CD14-positive monocyte (primary cell): ENCODE data around the gene TANGO6. TPM values are rescaled to one million over a fixed set of nuclear protein-coding genes. Genes with fewer than 3 reads are reported as not detected.

Source experiments
- DNase-seq, 3 donors: peaks; one replicate each; pipeline ENCODE4 v3.0.0-alpha.2; 2011 to 2022
- H2AFZ ChIP-seq: 2 replicates; pipeline ENCODE4 v1.6.0; 2012; ENCODE audit warnings: mild to moderate bottlenecking, low read depth, low read length, inconsistent platforms; ENCODE audit not compliant: insufficient read depth, poor library complexity, severe bottlenecking
- H3K27ac ChIP-seq, 2 donors: 1 replicate in 1 of 2; 2 replicates in 1 of 2; pipeline ENCODE4 v1.5.1; 2012 to 2013; ENCODE audit warnings: low read length in 2 of 2, control low read depth in 1 of 2, inconsistent platforms in 1 of 2, low read depth in 1 of 2, mild to moderate bottlenecking in 1 of 2
- H3K27me3 ChIP-seq, 2 donors: one replicate each; pipeline versions ENCODE4 v1.6.0 to v1.6.1; 2011 to 2013; ENCODE audit warnings: low read length in 2 of 2; ENCODE audit not compliant: control insufficient read depth in 2 of 2, insufficient read depth in 2 of 2
- H3K36me3 ChIP-seq, 2 donors: replicated peaks in 1 of 2; 1 replicate in 1 of 2; 2 replicates in 1 of 2; pipeline versions ENCODE4 v1.5.1 to v1.6.1; 2012 to 2013; ENCODE audit warnings: low read length in 2 of 2, control low read depth in 1 of 2, inconsistent platforms in 1 of 2, mild to moderate bottlenecking in 1 of 2; ENCODE audit not compliant: insufficient read depth in 2 of 2, control insufficient read depth in 1 of 2
- H3K4me1 ChIP-seq, 2 donors: 1 replicate in 1 of 2; 2 replicates in 1 of 2; pipeline versions ENCODE4 v1.5.1 to v1.6.1; 2012 to 2013; ENCODE audit warnings: low read length in 2 of 2, control low read depth in 1 of 2, inconsistent platforms in 1 of 2, mild to moderate bottlenecking in 1 of 2, moderate library complexity in 1 of 2; ENCODE audit not compliant: insufficient read depth in 2 of 2, control insufficient read depth in 1 of 2
- H3K4me2 ChIP-seq: replicated peaks from 2 replicates; pipeline ENCODE3; 2012; ENCODE audit warnings: low read length, moderate library complexity, mild to moderate bottlenecking; ENCODE audit not compliant: poor library complexity, severe bottlenecking; ENCODE audit errors: extremely low read depth
- H3K4me3 ChIP-seq, 3 experiments: fragments of 200-600 bp in 1 of 3; sonication (generic) in 1 of 3; replicated peaks in 1 of 3; 1 replicate in 2 of 3; 2 replicates in 1 of 3; pipeline ENCODE4 v1.5.1; 2011 to 2013; ENCODE audit warnings: low read length in 3 of 3, mild to moderate bottlenecking in 3 of 3, control low read depth in 2 of 3, low read depth in 2 of 3, inconsistent platforms in 1 of 3, moderate library complexity in 1 of 3
- H3K79me2 ChIP-seq: 2 replicates; pipeline ENCODE4 v1.6.0; 2012; ENCODE audit warnings: mild to moderate bottlenecking, control low read depth, inconsistent platforms, low read length, moderate library complexity; ENCODE audit not compliant: insufficient read depth
- H3K9ac ChIP-seq: 2 replicates; pipeline ENCODE4 v1.6.0; 2017; ENCODE audit warnings: low read length, mild to moderate bottlenecking; ENCODE audit not compliant: insufficient read depth, poor library complexity, severe bottlenecking
- H3K9me3 ChIP-seq, 2 donors: replicated peaks in 1 of 2; 1 replicate in 1 of 2; 2 replicates in 1 of 2; pipeline versions ENCODE4 v1.5.1 to v1.6.1; 2012 to 2013; ENCODE audit warnings: low read length in 2 of 2, control low read depth in 1 of 2; ENCODE audit not compliant: control insufficient read depth in 1 of 2, insufficient read depth in 1 of 2
- H4K20me1 ChIP-seq: 2 replicates; pipeline ENCODE4 v1.6.0; 2012; ENCODE audit warnings: mild to moderate bottlenecking, low read length, control low read depth, moderate library complexity; ENCODE audit not compliant: insufficient read depth
- H3K27ac Mint-ChIP-seq, 7 donors: one replicate each; pipeline ENCODE4 v1.8.0; 2020; ENCODE audit warnings: mild to moderate bottlenecking in 7 of 7, mixed read lengths in 7 of 7, moderate library complexity in 6 of 7, inconsistent platforms in 2 of 7
- H3K27me3 Mint-ChIP-seq, 3 donors: one replicate each; pipeline ENCODE4 v1.8.0; 2021 to 2022; ENCODE audit warnings: low read depth in 3 of 3, mild to moderate bottlenecking in 3 of 3, mixed read lengths in 3 of 3, moderate library complexity in 3 of 3, inconsistent platforms in 1 of 3
- H3K36me3 Mint-ChIP-seq, 2 donors: one replicate each; pipeline ENCODE4 v1.8.0; 2020; ENCODE audit warnings: mixed read lengths in 2 of 2, inconsistent platforms in 1 of 2, mild to moderate bottlenecking in 1 of 2
- H3K4me1 Mint-ChIP-seq: one replicate; pipeline ENCODE4 v1.8.0; 2020; ENCODE audit warnings: mild to moderate bottlenecking, mixed read lengths
- H3K4me3 Mint-ChIP-seq, 2 donors: one replicate each; pipeline ENCODE4 v1.8.0; 2020; ENCODE audit warnings: mild to moderate bottlenecking in 2 of 2, mixed read lengths in 2 of 2, moderate library complexity in 1 of 2
- H3K9me3 Mint-ChIP-seq, 7 donors: one replicate each; pipeline ENCODE4 v1.8.0; 2020 to 2022; ENCODE audit warnings: mixed read lengths in 7 of 7, mild to moderate bottlenecking in 6 of 7, moderate library complexity in 6 of 7, inconsistent platforms in 2 of 7
- WGBS: methylation state at CpG from one replicate; pipeline ENCODE4 v1.1.5; 2013; ENCODE audit warnings: missing lambda C conversion rate; ENCODE audit not compliant: insufficient coverage; 5-methylcytosine and 5-hydroxymethylcytosine counted together
- intact Hi-C, 2 donors: fragments of 100-400 bp; cut with micrococcal nuclease; formaldehyde crosslinking; loops; one replicate each; pipeline versions ENCODE4 v1.15.0 to v1.15.1; 2023
- polyA plus RNA-seq, 3 donors: library from polyadenylated mRNA; depleted of rRNA in 1 of 3; unstranded in 2 of 3; stranded (reverse) in 1 of 3; fragments of 300-500 nt in 2 of 3; fragments of >200 nt in 1 of 3; fragmentation: Illumina TruSeq in 2 of 3; gene quantifications; 1 replicate in 2 of 3; 2 replicates in 1 of 3; pipeline ENCODE4 v1.2.3, GENCODE V29; 2012 to 2021
- TF ChIP-seq, protein P1 (sequence below): fragments of 200-600 bp; IDR thresholded peaks from one replicate; pipeline ENCODE4 v1.8.0; 2022; ENCODE audit warnings: antibody characterized with exemption, mild to moderate bottlenecking

The TANGO6 gene
- polyA plus RNA-seq, 3 donors, result 6.5 to 8.1 (median 7.3) TPM

DNA sequence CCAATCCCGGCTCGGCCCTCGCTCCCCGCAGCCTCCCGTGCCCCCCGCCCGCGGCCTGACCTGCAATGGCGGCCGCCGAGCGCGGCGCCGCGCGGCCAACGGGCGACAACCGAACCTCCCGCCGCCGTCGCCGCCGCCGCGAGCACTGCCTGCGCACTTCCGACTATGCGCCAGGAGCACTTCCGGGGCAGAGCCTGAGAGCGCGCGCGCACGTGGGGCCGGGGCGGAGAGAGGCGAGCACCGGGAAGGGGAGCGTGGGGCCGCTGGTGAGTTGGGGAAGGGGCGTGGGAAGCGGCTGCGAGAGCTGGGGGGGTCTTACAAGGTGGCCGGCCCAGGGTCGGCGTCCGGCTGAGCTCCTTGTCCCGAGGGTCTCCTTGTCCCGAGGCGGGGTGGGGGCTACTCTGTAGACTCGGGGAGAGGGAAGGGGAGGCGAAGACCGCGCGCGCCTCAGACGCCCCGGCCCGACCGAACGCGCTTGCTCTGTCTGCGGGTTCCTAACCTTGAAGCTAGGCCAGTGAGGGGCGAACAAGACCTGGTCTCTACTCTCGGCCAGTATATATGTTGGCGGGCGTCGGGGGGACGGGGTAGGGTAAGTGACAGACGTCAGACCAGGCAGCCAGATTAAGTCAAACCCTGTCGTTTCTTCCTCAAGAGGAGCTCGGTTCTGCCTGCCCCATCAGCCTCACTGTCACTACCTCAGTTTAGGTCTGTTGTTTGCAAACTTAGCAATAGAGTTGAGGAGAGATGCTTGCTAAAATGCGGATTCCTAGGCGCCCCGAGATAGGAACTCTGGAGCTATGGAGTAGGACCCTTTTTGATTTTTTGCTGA is 289.3 kb downstream of the TANGO6 start, which contains the start of the genes CHTF8 and UTP4:
TSS of gene CHTF8 (minus strand) at position 165 of the 829 bp plus-strand sequence. CDS start 11,130 bp downstream, outside the sequence.
TSS of gene UTP4 (plus strand) at position 226 of the 829 bp plus-strand sequence. CDS start 811 bp downstream, outside the sequence.
- H3K36me3 Mint-ChIP-seq, result peaks cover 11 to 20% of the 10 kb centered on the region in 2 donors
- TF ChIP-seq, protein P1, sequence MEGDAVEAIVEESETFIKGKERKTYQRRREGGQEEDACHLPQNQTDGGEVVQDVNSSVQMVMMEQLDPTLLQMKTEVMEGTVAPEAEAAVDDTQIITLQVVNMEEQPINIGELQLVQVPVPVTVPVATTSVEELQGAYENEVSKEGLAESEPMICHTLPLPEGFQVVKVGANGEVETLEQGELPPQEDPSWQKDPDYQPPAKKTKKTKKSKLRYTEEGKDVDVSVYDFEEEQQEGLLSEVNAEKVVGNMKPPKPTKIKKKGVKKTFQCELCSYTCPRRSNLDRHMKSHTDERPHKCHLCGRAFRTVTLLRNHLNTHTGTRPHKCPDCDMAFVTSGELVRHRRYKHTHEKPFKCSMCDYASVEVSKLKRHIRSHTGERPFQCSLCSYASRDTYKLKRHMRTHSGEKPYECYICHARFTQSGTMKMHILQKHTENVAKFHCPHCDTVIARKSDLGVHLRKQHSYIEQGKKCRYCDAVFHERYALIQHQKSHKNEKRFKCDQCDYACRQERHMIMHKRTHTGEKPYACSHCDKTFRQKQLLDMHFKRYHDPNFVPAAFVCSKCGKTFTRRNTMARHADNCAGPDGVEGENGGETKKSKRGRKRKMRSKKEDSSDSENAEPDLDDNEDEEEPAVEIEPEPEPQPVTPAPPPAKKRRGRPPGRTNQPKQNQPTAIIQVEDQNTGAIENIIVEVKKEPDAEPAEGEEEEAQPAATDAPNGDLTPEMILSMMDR, result no peak
- no peaks in the 10 kb centered on the region for H3K9me3 Mint-ChIP-seq
- peaks cover 0 to 1% (median 0%) of the 10 kb centered on the region in 3 donors for H3K27me3 Mint-ChIP-seq
- H3K27ac Mint-ChIP-seq, result peak within 1 kb of the TSS; percentile 90 to 95 (median 93)
- WGBS, result 0% methylated on average over 58 of the region's 78 CpGs
- Histone ChIP-seq H3K4me3 (peak within 1 kb of the TSS; percentile 79 to 99 (median 80)), H3K36me3 (peaks cover 3 to 26% of the 10 kb centered on the region in 2 donors), H3K79me2 (peaks cover 78% of the 10 kb centered on the region), H3K4me2 (peak within 1 kb of the TSS; percentile 96), H3K9me3 (no peaks in the 10 kb centered on the region), H3K27me3 (no peaks in the 10 kb centered on the region), H3K4me1 (peaks cover 13 to 19% of the 10 kb centered on the region in 2 donors), H3K27ac (peak within 1 kb of the TSS; percentile 70 to 86), H3K9ac (peak within 1 kb of the TSS; percentile 76), H2AFZ (peak within 1 kb of the TSS; percentile 91), H4K20me1 (peaks cover 38% of the 10 kb centered on the region)
- H3K4me3 Mint-ChIP-seq, result peak within 1 kb of the TSS; percentile 95 to 96
- peaks cover 36% of the 10 kb centered on the region for H3K4me1 Mint-ChIP-seq
- intact Hi-C loops, result loop anchor here (5.0 to 10.0 kb wide), 3 partner anchors 52 to 595 kb away; partner anchors contain the start of genes SNTB2 (in 1 of the 2), VPS4A (in 1 of the 2) and ZFP90 (in 1 of the 2)
- DNase-seq, result peak; percentile 70 to 81 (median 72)

DNA sequence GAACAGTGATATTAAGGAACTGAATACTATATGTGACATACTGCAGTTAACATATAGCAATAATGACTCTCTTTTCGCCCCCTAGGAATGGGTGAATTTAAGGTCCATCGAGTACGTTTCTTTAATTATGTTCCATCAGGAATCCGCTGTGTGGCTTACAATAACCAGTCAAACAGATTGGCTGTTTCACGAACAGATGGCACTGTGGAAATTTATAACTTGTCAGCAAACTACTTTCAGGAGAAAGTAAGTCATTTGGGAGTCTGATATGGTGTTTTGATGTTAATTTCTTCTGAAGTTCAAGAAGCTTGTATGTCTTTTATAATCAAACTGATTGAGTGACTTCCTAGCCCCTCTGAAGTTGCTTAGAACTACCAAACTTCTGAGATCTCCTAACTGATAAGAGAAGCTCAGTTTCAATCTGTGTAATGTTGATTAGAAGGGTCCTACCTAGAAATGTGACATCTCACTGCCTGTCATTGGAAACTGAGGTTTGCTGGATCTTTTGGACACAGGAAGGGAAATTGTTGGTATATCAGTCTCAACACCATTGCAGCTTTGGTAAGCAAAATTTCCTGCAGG is 290.1 kb downstream of the TANGO6 start:
- H3K4me2 ChIP-seq, result peak overlapping the region; percentile 96
- H3K27me3 ChIP-seq, result no peaks in the 10 kb centered on the region
- peak overlapping the region; percentile 91 for H2AFZ ChIP-seq
- no peaks in the 10 kb centered on the region for H3K9me3 ChIP-seq
- H3K36me3 Mint-ChIP-seq, result peaks cover 18 to 24% of the 10 kb centered on the region in 2 donors
- H3K4me1 Mint-ChIP-seq, result peaks cover 30% of the 10 kb centered on the region
- H4K20me1 ChIP-seq, result peaks cover 30% of the 10 kb centered on the region
- peak overlapping the region in 2 of 7 donors; percentile 90 to 94 for H3K27ac Mint-ChIP-seq
- H3K36me3 ChIP-seq, result peaks cover 11 to 28% of the 10 kb centered on the region in 2 donors
- no peaks in the 10 kb centered on the region for H3K9me3 Mint-ChIP-seq
- peaks cover 70% of the 10 kb centered on the region for H3K79me2 ChIP-seq
- H3K27me3 Mint-ChIP-seq, result peaks cover 0 to 1% (median 0%) of the 10 kb centered on the region in 3 donors
- no CpG with 5 or more reads among the region's 5 CpGs for WGBS
- peak overlapping the region in 1 of 2 donors; percentile 70 for H3K27ac ChIP-seq
- peak overlapping the region; percentile 79 to 99 (median 80) for H3K4me3 ChIP-seq
- peak overlapping the region; percentile 76 for H3K9ac ChIP-seq
- peaks cover 13 to 19% of the 10 kb centered on the region in 2 donors for H3K4me1 ChIP-seq
- H3K4me3 Mint-ChIP-seq, result peak overlapping the region; percentile 92 to 93
- DNase-seq, result no peak
- TF ChIP-seq, protein P1, result no peak
- intact Hi-C loops, result loop anchor here (5.0 to 10.0 kb wide), 3 partner anchors 51 to 596 kb away; partner anchors contain the start of genes SNTB2 (in 1 of the 2), VPS4A (in 1 of the 2) and ZFP90 (in 1 of the 2)
